B cell (primary cell): ENCODE measurements around the gene SLC30A3. TPM values are rescaled to one million over a fixed set of nuclear protein-coding genes. Genes with fewer than 3 reads are reported as not detected.

ENCODE experiments used
- ATAC-seq: fragments of 200-7000 bp; cut with Tn5 transposase; one replicate; pipeline ENCODE4 v1.10.0; 2021; ENCODE audit warnings: low read depth, mild to moderate bottlenecking, moderate number of reproducible peaks, moderate library complexity
- CTCF ChIA-PET: fragments of 350-600 bp; sonication (Branson Sonifier 250); formaldehyde crosslinking; loops from one replicate; lab custom pipeline; 2021; ENCODE audit warnings: antibody characterized with exemption, inconsistent platforms; lab: Charles Lee
- POLR2A ChIA-PET: fragments of 350-600 bp; sonication (Branson Sonifier 250); formaldehyde crosslinking; loops from one replicate; lab custom pipeline; 2021; ENCODE audit warnings: antibody characterized with exemption; lab: Charles Lee
- DNase-seq: peaks from one replicate; pipeline ENCODE4 v3.0.0; 2013
- H2AFZ ChIP-seq: 2 replicates; pipeline ENCODE4 v1.6.1; 2012; ENCODE audit warnings: mild to moderate bottlenecking, low read depth, low read length; ENCODE audit not compliant: insufficient read depth, poor library complexity, severe bottlenecking
- H3K27ac ChIP-seq, 2 donors: 1 replicate in 1 of 2; 2 replicates in 1 of 2; pipeline ENCODE4 v1.5.1; 2012 to 2013; ENCODE audit warnings: low read length in 2 of 2, mild to moderate bottlenecking in 2 of 2, moderate library complexity in 1 of 2
- H3K27me3 ChIP-seq, 4 experiments: fragments of 200-600 bp in 1 of 4; sonication (generic) in 1 of 4; replicated peaks in 1 of 4; 1 replicate in 2 of 4; 2 replicates in 2 of 4; pipeline versions ENCODE4 v1.6.1 to v1.7.0; 2013 to 2016; ENCODE audit warnings: low read length in 3 of 4, mild to moderate bottlenecking in 2 of 4, mixed read lengths in 1 of 4, moderate library complexity in 1 of 4; ENCODE audit not compliant: insufficient read depth in 4 of 4, control insufficient read depth in 3 of 4; ENCODE audit errors: control extremely low read depth in 1 of 4
- H3K36me3 ChIP-seq, 2 experiments: replicated peaks in 1 of 2; 1 replicate in 1 of 2; 2 replicates in 1 of 2; pipeline versions ENCODE4 v1.6.1 to v1.7.1; 2013; ENCODE audit warnings: low read length in 1 of 2; ENCODE audit not compliant: insufficient read depth in 2 of 2, control insufficient read depth in 1 of 2; ENCODE audit errors: control extremely low read depth in 1 of 2, extremely low read depth in 1 of 2
- H3K4me1 ChIP-seq, 2 donors: fragments of 200-600 bp in 1 of 2; sonication (generic) in 1 of 2; 1 replicate in 1 of 2; 2 replicates in 1 of 2; pipeline versions ENCODE4 v1.5.1 to v1.6.1; 2013 to 2017; ENCODE audit warnings: low read length in 2 of 2; ENCODE audit not compliant: control insufficient read depth in 2 of 2, insufficient read depth in 2 of 2
- H3K4me2 ChIP-seq: replicated peaks from 2 replicates; pipeline ENCODE3; 2012; ENCODE audit warnings: mild to moderate bottlenecking, low read depth, low read length; ENCODE audit not compliant: poor library complexity, severe bottlenecking
- H3K4me3 ChIP-seq, 5 experiments: fragments of 200-600 bp in 1 of 5; sonication (generic) in 1 of 5; 1 replicate in 3 of 5; 2 replicates in 2 of 5; pipeline versions ENCODE4 v1.5.1 to v1.7.0; 2011 to 2016; ENCODE audit warnings: low read length in 4 of 5, mild to moderate bottlenecking in 4 of 5, low read depth in 2 of 5, control low read depth in 1 of 5, moderate library complexity in 1 of 5; ENCODE audit not compliant: insufficient read depth in 1 of 5; ENCODE audit errors: control extremely low read depth in 1 of 5, extremely low read depth in 1 of 5
- H3K79me2 ChIP-seq: fragments of 200-600 bp; sonication (generic); one replicate; pipeline ENCODE4 v1.6.0; 2016; ENCODE audit warnings: low read length; ENCODE audit not compliant: control insufficient read depth, insufficient read depth
- H3K9ac ChIP-seq: fragments of 200-600 bp; sonication (generic); 2 replicates; pipeline ENCODE4 v1.6.1; 2017; ENCODE audit warnings: mild to moderate bottlenecking, low read length, moderate library complexity
- H3K9me3 ChIP-seq, 3 donors: one replicate each; pipeline versions ENCODE4 v1.6.1 to v1.7.1; 2013; ENCODE audit warnings: low read length in 2 of 3; ENCODE audit not compliant: control insufficient read depth in 2 of 3, insufficient read depth in 1 of 3; ENCODE audit errors: control extremely low read depth in 1 of 3
- H4K20me1 ChIP-seq: 2 replicates; pipeline ENCODE4 v1.6.0; 2012; ENCODE audit warnings: mild to moderate bottlenecking, low read length; ENCODE audit not compliant: insufficient read depth, control insufficient read depth, poor library complexity, severe bottlenecking
- H3K27ac Mint-ChIP-seq: one replicate; pipeline ENCODE4 v1.8.0; 2021; ENCODE audit warnings: mixed read lengths
- H3K27me3 Mint-ChIP-seq: one replicate; pipeline ENCODE4 v1.8.0; 2021; ENCODE audit warnings: mixed read lengths
- H3K4me1 Mint-ChIP-seq: one replicate; pipeline ENCODE4 v1.8.0; 2021; ENCODE audit warnings: mixed read lengths
- H3K4me3 Mint-ChIP-seq: one replicate; pipeline ENCODE4 v1.8.0; 2021; ENCODE audit warnings: mixed read lengths
- H3K9me3 Mint-ChIP-seq: one replicate; pipeline ENCODE4 v1.8.0; 2022; ENCODE audit warnings: mixed read lengths; ENCODE audit not compliant: insufficient read depth
- EZH2 ChIP-seq: IDR thresholded peaks from 2 replicates; pipeline ENCODE4 v1.6.1; 2012; ENCODE audit warnings: borderline replicate concordance, low read depth, mild to moderate bottlenecking, moderate library complexity, low read length; ENCODE audit not compliant: insufficient read depth, poor library complexity, severe bottlenecking
- WGBS: methylation state at CpG from one replicate; pipeline ENCODE4 v1.1.5; 2013; ENCODE audit warnings: missing lambda C conversion rate; ENCODE audit not compliant: insufficient coverage; 5-methylcytosine and 5-hydroxymethylcytosine counted together
- intact Hi-C: fragments of 100-400 bp; cut with micrococcal nuclease; formaldehyde crosslinking; loops from one replicate; pipeline ENCODE4 v1.10.0; 2022
- polyA plus RNA-seq: library from polyadenylated mRNA; depleted of rRNA; stranded (reverse); fragments of >200 nt; gene quantifications from 2 replicates; pipeline ENCODE4 v1.2.3, GENCODE V29; 2012
- total RNA-seq, 2 donors: library from RNA; stranded (reverse); fragments of 120-200 nt in 1 of 2; gene quantifications; 1 replicate in 1 of 2; 2 replicates in 1 of 2; pipeline versions ENCODE4 v1.2.3 to v1.2.4, GENCODE V29; 2013 to 2022
- TF ChIP-seq, protein P1 (sequence below): fragments of 200-600 bp; IDR thresholded peaks from one replicate; pipeline ENCODE4 v1.8.0; 2022; ENCODE audit warnings: antibody characterized with exemption, mild to moderate bottlenecking

SLC30A3 gene
- total and polyA plus RNA-seq, 2 donors (not counting 1 experiment from before 2014, with no cell fraction given): 0.09 TPM; not detected in 1

DNA sequence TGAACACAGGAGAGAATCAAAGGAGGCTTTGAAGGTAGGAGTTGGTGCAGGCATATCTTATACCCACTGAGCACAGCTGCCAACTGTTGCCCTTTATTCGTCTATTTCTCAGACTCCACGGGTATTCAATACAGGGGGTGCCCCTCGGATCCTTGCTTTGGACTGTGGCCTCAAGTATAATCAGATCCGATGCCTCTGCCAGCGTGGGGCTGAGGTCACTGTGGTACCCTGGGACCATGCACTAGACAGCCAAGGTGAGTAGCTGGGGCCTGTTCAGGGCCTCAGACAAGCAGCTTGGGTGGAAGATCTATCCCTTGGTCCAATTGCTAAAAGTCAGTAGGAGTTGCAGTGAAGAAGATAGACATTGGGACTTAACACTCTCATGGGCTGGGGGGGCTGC lies 40.4 kb downstream of the SLC30A3 start:
- Histone ChIP-seq H3K4me1 (peaks cover 13 to 19% of the 10 kb centered on the region in 2 donors), H3K9me3 (no peaks in the 10 kb centered on the region), H3K4me3 (no peak overlapping the region), H3K36me3 (peaks cover 3 to 53% of the 10 kb centered on the region in 2 experiments), H3K4me2 (no peak overlapping the region), H2AFZ (no peak overlapping the region), H3K27me3 (no peaks in the 10 kb centered on the region), H3K9ac (no peak overlapping the region), H3K79me2 (peaks cover 10% of the 10 kb centered on the region), H4K20me1 (no peaks in the 10 kb centered on the region), H3K27ac (no peak overlapping the region)
- WGBS: 99% methylated on average over 5 of the region's 5 CpGs
- ChIA-PET CTCF (no interaction called here), POLR2A (no interaction called here)
- Mint-ChIP-seq H3K9me3 (no peaks in the 10 kb centered on the region), H3K27ac (no peak overlapping the region), H3K27me3 (no peaks in the 10 kb centered on the region), H3K4me1 (peaks cover 17% of the 10 kb centered on the region), H3K4me3 (no peak overlapping the region)
- TF ChIP-seq, protein P1, sequence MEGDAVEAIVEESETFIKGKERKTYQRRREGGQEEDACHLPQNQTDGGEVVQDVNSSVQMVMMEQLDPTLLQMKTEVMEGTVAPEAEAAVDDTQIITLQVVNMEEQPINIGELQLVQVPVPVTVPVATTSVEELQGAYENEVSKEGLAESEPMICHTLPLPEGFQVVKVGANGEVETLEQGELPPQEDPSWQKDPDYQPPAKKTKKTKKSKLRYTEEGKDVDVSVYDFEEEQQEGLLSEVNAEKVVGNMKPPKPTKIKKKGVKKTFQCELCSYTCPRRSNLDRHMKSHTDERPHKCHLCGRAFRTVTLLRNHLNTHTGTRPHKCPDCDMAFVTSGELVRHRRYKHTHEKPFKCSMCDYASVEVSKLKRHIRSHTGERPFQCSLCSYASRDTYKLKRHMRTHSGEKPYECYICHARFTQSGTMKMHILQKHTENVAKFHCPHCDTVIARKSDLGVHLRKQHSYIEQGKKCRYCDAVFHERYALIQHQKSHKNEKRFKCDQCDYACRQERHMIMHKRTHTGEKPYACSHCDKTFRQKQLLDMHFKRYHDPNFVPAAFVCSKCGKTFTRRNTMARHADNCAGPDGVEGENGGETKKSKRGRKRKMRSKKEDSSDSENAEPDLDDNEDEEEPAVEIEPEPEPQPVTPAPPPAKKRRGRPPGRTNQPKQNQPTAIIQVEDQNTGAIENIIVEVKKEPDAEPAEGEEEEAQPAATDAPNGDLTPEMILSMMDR: no peak
- no peak for TF ChIP-seq EZH2
- no peak for ATAC-seq
- intact Hi-C loops: no loop called here
- DNase-seq: no peak

- no peak for TF ChIP-seq EZH2
- TF ChIP-seq, protein P1: no peak
- peaks cover 28% of the 10 kb centered on the region for H3K4me1 Mint-ChIP-seq
- Histone ChIP-seq H3K4me1 (peaks cover 19 to 25% of the 10 kb centered on the region in 2 donors), H3K9me3 (no peaks in the 10 kb centered on the region), H3K27ac (no peak overlapping the region), H4K20me1 (no peaks in the 10 kb centered on the region), H3K4me2 (no peak overlapping the region), H3K79me2 (peaks cover 14% of the 10 kb centered on the region), H3K27me3 (no peaks in the 10 kb centered on the region), H3K9ac (no peak overlapping the region), H3K4me3 (no peak overlapping the region), H2AFZ (no peak overlapping the region), H3K36me3 (peaks cover 2 to 42% of the 10 kb centered on the region in 2 experiments)
- ATAC-seq: no peak
- H3K27ac Mint-ChIP-seq: no peak overlapping the region
- ChIA-PET POLR2A (no interaction called here), CTCF (no interaction called here)
- intact Hi-C loops: no loop called here
- H3K4me3 Mint-ChIP-seq: no peak overlapping the region
- H3K27me3 Mint-ChIP-seq: no peaks in the 10 kb centered on the region
- WGBS: 100% methylated on average over 3 of the region's 3 CpGs
- no peaks in the 10 kb centered on the region for H3K9me3 Mint-ChIP-seq
- DNase-seq: no peak
Observed at GRCh38 chr2:27221166-27221565, 41.7 kb downstream of the SLC30A3 start.
